ENCODE results near the gene ICOSLG. TPM values are rescaled to one million over a fixed set of nuclear protein-coding genes. Genes with fewer than 3 reads are reported as not detected.

Gene ICOSLG
- total and polyA plus RNA-seq, 2 of the 4 experiments (the other 2 are of a cell fraction): under 0.01 to 0.09 TPM

DNA sequence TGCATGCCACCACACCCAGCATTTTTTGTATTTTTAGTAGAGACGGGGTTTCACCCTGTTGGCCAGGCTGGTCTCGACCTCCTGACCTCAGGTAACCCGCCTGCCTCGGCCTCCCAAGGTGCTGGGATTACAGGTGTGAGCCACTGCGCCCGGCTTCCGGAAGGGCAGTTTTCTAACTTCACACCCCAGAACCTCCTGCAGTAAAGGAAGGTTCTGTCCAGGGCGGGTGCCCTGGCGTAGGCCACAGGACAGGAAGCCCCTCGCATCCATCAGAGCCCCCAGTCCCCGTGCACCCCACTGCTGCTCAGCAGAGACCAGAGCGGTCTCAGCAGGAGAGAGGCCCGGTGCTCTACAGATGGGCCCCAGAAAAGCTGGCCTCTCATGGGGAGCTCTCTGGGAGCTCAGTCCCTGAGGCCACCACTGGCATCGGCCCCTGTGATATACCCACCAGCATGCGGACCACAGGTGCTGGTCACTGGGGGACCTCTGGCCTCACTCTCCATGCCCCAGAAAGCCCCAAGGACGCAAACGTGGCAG lies 25.1 kb upstream of the ICOSLG start:
- Histone ChIP-seq H3K23ac (ENCODE audit: low read depth, low read length) (no peak overlapping the region), H3K4me3 (ENCODE audit: insufficient read depth, low read depth, low read length) (no peak overlapping the region), H3K9me3 (ENCODE audit: control insufficient read depth, insufficient read depth, low read length) (no peaks in the 10 kb centered on the region), H2BK20ac (ENCODE audit: low read depth, low read length) (no peak overlapping the region), H4K20me1 (ENCODE audit: insufficient read depth, low read length) (no peaks in the 10 kb centered on the region), H2AK9ac (replicated peaks; ENCODE audit: low read depth, low read length, poor library complexity) (no peak overlapping the region), H3K4me2 (ENCODE audit: low read depth, low read length) (no peak overlapping the region), H3K27me3 (ENCODE audit: control insufficient read depth, insufficient read depth, low read length) (peaks cover 11% of the 10 kb centered on the region; the same call in 1 of the 2 replicates), H2BK15ac (ENCODE audit: low read depth, low read length) (no peak overlapping the region), H3K18ac (ENCODE audit: low read depth, low read length) (no peak overlapping the region), H2AFZ (replicated peaks; ENCODE audit: low read length, poor library complexity) (no peak overlapping the region), H4K8ac (ENCODE audit: low read depth in 2 of 2, low read length in 2 of 2) (no peak overlapping the region), H2AK5ac (ENCODE audit: low read depth, low read length) (no peak overlapping the region), H2BK120ac (ENCODE audit: low read depth, low read length) (no peak overlapping the region), H3K14ac (replicated peaks; ENCODE audit: low read depth, low read length) (no peak overlapping the region), H4K5ac (ENCODE audit: low read depth, low read length) (no peak overlapping the region), H3K9me1 (ENCODE audit: insufficient read depth, low read length) (no peaks in the 10 kb centered on the region), H3K9ac (ENCODE audit: low read depth, low read length) (no peak overlapping the region), H3K4me1 (ENCODE audit: control insufficient read depth, insufficient read depth, low read length) (no peaks in the 10 kb centered on the region), H3K36me3 (ENCODE audit: control insufficient read depth, insufficient read depth, low read length) (no peaks in the 10 kb centered on the region), H3K27ac (ENCODE audit: insufficient read depth, low read length) (no peak overlapping the region), H3K4ac (ENCODE audit: low read depth, low read length) (no peak overlapping the region), H3K56ac (ENCODE audit: extremely low read depth, insufficient read depth, low read length) (no peak overlapping the region), H3K79me1 (ENCODE audit: low read depth in 1 of 2, low read length in 2 of 2) (no peaks in the 10 kb centered on the region), H2BK5ac (ENCODE audit: low read depth, low read length, poor library complexity, severe bottlenecking) (no peak overlapping the region), H4K91ac (ENCODE audit: insufficient read depth, low read depth, low read length) (no peak overlapping the region)
- DNase-seq (no peak), ATAC-seq (ENCODE audit: low read depth) (no peak)
- POLR2A ChIA-PET (ENCODE audit: unreplicated experiment): no interaction called here
- intact Hi-C loops (cut with micrococcal nuclease): no loop called here
- in situ Hi-C loops (cut with MboI; ENCODE audit: low sequenced_read_pairs): no loop called here
- BruUV-seq (replicated peaks): no TSS peak
- CTCF ChIA-PET: interaction anchor here (0.6 kb wide), 1 partner anchor 29 kb away, joined by 3 read pairs; no protein-coding TSS in a partner anchor
- 53% methylated on average over 3 of the region's 17 CpGs; no CpG with 5 or more reads in 1 of the 2 experiments for WGBS, 2 experiments (ENCODE audit: extremely low coverage in 2 of 2, insufficient read length in 1 of 2)
- no peak for TF ChIP-seq BHLHE40 (IDR thresholded peaks at IDR 0.05; ENCODE audit: low read depth, low read length)
- dilution Hi-C loops (cut with HindIII; ENCODE audit: low sequenced_read_pairs, unreplicated experiment): no loop called here

All from IMR-90 (cell line).